SHP77 (cell line): Measurements from ENCODE around the gene KLF12.

Experiments
- DNase-seq, 2 experiments: peaks; one replicate each; lab custom pipeline; 2025; lab: John Stamatoyannopoulos, UW

KLF12 gene

GRCh38 chr13:74134221-74134776 lies at the start of gene KLF12:
TSS of gene KLF12 (minus strand) at chr13:74134404.
- peak; percentile 64 to 86 for DNase-seq

- DNase-seq = no peak
Measured at GRCh38 chr13:74182491-74182890, 48.3 kb upstream of the KLF12 start.

- no peak for DNase-seq
Measured at GRCh38 chr13:74174810-74175209, 40.6 kb upstream of the KLF12 start.

DNA sequence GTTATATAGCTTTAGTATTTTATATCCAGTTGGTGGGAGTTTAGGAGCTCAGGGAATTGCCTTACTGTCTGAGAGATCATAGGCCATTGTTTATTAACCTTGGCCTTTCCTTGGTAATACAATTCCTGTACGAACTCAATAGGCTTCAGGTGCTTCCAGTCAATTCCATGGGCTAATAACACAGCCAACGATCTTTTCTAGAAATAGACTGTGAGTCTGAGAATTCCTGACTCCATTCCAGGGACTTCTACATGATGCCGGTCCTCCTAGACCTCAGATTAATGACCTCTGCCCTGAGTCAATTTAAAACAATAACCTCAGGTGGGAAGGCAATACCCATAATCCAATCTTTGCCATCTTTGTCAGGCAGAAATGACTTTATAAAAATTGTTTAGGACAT lies 39.6 kb upstream of the KLF12 start:
- DNase-seq = no peak

GRCh38 chr13:74171641-74172040 lies 37.4 kb upstream of the KLF12 start:
- DNase-seq = no peak

GRCh38 chr13:74169676-74170075 lies 35.5 kb upstream of the KLF12 start:
- no peak for DNase-seq

GRCh38 chr13:74168263-74168675 lies 34.1 kb upstream of the KLF12 start:
- no peak for DNase-seq

- DNase-seq = no peak
Measured at GRCh38 chr13:74166261-74167004, 32.2 kb upstream of the KLF12 start.

DNA sequence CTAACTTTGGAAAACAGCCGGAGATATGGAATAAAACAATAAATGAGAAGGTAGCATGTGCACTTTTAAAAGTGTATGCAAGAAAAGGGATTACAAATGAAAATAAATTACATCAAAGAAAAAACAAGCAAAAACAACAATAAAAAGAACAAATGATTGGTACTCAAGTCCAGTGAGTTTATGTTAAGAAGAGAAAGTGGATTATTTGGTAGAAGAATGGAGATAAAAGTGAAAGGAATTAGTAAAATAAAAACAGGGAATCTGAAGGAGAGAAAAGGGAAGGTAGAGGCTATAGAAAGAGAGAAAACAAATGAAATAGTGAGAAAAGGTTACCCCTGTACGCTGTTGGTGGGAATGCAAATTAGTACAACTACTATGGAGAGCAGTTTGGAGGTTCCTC lies 28.6 kb upstream of the KLF12 start:
- no peak for DNase-seq

DNA sequence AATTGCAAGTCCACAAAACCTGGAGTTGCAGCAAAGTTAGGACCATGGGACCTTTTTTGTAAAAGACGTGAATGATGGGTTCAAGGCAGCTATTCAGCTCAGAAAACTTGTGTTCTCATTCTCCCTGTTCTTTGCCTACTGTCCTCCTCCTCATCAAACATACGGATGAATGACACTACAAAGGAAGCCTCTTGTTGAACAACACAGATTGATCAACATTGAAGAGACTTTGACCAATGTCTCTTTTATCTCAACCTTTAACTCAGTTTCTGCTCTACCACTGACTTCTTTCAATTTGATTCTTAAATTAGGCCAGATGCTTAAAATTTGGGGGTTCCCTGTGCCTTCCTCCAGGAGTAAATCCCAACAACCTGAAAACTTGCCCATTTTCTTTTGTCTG lies 27.9 kb upstream of the KLF12 start:
- no peak for DNase-seq

DNA sequence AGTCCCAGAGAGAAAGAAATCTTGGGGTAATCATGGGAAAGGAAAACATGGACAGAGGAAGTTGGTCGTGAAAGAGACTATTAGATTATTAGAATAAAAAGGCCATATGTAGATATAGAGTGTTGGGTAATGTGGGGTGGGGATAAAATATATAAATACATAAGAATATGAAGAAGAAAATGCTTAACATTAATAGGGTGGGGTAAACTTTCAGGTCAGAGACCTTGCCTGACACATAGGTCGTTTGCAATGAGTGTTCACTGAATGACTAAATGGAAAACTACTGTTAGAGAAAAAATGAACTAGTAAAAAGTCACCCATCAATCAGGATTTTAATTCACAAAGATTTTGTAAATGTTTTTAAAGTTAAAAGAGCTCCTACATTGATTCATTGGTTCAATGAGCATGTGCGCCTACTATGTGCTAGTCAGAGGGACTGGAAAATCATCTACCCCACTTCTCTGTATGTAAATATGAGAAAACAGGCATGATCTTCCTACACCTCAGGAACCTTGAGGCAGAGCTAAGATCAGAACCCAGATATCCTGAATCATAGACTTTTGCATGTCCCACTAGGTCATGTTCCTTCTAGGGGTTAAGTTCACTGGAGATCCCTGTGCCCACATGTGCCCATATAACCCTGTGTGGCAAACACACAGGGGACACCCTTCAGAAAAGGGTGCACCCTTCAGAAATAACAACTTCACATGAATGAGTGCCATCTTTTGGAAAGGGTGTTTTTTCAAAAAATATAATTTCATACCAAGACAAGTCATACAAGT lies 24.6 kb upstream of the KLF12 start:
- no peak for DNase-seq

GRCh38 chr13:74158028-74158427 lies 23.8 kb upstream of the KLF12 start:
- DNase-seq = no peak

DNA sequence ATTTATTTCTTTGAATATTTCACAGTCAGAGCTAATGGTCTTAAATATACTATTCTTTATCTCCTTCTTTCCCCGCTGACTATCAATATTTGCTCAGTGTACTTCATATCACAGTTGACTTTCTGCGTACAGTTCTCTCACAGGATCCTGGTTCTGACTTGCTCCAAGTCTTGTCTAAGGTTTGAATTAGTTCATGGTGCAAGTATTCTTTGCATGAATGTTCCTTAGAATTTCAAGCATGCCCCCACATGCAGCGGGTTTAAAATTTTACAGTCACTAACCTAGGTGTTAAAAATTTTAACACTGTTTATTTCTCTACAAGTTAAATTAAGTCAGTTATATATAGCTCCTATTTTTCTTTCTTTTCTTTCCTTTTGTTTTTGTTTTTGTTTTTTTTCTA lies 20.8 kb upstream of the KLF12 start:
- no peak for DNase-seq

DNA sequence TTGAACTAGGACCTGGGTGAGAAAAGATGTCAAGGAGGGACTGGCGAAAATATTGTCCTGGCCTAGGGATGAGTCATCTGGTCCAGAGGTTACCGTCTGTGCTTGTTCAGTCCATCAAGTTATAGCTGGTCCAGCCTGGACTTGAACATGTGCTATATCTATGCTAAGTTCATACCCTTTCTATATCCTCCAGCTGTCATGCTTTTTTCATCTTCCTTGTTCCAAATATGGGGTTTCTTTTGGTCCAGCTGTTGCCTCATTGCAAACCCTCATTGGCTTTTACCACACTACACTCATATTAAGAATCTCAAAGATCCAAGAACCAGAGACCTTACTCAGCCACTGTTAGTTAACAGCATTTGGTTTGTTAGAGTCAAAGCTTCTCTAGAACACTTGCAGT lies 19.1 kb upstream of the KLF12 start:
- no peak for DNase-seq

GRCh38 chr13:74151859-74152258 lies 17.7 kb upstream of the KLF12 start:
- DNase-seq = no peak

DNA sequence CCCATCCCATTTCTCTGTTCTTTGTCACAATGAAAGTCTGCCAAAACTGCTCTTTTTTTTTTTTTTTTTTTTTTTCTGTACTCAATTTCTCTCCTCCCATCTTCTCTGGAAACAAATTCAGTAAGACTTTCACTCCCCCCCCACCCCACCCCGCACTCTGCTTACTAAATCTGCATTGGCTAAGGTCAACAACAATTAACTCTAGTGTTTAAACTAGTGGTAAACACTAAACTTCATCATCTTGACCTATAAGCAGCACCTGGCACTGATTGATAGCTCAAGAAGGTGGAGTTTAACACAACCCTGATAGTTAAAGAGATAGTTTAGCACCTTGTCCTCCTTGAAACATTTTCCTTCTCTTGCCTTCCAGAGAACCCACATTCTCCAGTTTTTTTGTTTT lies 14.1 kb upstream of the KLF12 start:
- DNase-seq = no peak

DNA sequence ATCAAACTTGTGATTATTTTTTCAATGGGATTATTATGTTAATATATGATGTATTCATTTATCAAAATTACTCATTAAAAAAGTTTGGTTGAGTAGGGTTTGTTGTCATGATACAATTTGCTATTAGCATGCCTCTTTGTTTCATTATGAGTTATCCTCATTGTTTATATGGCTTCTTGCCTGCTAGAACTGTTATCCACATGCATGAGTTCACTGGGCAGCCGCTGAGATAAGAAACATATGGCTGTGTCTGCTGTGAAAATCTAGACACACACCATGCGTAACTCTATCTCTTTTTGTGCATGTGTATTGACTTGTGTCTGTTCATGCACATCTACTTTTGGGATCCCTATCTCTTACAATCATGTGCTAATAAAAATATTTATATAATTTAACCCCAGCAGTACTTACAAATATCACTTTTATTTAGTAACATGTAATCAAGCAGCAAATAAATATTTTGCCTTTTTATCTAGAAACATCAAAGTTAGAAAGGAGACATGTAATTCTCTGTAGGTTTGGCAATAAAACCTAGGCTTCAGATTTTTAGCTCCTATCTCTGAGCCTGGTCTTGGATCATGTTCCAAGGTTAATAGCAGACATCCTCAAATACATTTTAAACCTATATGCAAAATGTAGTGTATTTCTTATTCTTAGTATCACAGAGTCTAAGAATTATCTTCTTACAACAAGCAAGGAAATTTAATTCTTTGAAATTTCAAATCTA lies 11.2 kb upstream of the KLF12 start:
- DNase-seq = no peak

DNA sequence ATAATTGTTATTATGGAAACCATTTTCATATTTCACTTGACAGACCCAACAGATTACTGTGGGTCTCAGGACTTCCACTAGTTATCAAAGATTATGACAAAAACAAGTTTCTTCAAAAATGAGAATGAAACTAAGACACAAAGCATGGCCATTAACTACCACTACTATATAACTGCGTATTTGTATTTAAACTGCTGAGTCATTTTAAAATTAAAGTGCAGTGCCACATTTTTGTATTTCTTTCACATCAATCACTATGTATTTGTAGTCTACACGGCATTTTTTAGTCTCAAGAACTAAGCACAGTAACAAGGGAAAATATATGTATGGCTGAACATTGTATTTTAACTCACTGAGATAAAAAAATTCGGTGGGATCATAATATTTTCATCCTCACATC lies 10.1 kb upstream of the KLF12 start:
- no peak for DNase-seq

GRCh38 chr13:74142257-74142656 lies 8.1 kb upstream of the KLF12 start:
- no peak for DNase-seq

DNA sequence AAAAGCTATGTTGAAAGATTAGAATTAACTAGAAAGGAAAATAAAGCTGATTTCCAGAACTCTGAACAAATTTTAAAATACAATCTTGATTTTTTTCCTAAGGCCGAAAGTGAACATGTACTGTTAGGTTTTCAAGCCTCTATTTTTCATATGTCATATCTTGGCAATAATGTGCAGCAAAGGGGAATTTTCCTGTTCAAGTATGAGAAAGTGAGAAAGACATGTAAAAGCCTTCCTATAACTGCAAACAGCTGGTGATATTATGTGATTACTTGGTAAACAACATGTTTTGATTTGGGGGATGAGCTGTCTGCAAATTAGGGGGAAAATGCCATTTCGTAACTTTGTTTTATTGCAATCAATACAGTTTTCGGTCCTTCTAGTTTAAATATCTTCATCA lies 4.0 kb upstream of the KLF12 start:
- no peak for DNase-seq

- peak in 1 of 2 experiments; percentile 5 for DNase-seq
Measured at GRCh38 chr13:74136084-74136658, 2.0 kb upstream of the KLF12 start.
